GM23338 (cell line): ENCODE data around the gene CORO7. TPM values are rescaled to one million over a fixed set of nuclear protein-coding genes. Genes with fewer than 3 reads are reported as not detected.

Experiments used
- ATAC-seq: fragments of 200-7000 bp; cut with Tn5 transposase; 3 replicates; pipeline ENCODE4 v1.9.1; 2020
- DNase-seq: peaks from one replicate; pipeline ENCODE4 v3.0.0-alpha.2; 2015; ENCODE audit warnings: low spot score
- H2AFZ ChIP-seq: fragments of 200-600 bp; sonication (generic); 2 replicates; pipeline ENCODE4 v1.8.0; 2016; ENCODE audit warnings: antibody characterized with exemption, mild to moderate bottlenecking, moderate library complexity
- H3F3A ChIP-seq: fragments of 200-600 bp; sonication (generic); replicated peaks from 2 replicates; pipeline ENCODE4 v1.8.0; 2017; ENCODE audit warnings: antibody characterized with exemption, mixed run types, low read depth
- H3K27ac ChIP-seq: fragments of 200-600 bp; sonication (generic); 2 replicates; pipeline ENCODE4 v1.6.1; 2016; ENCODE audit warnings: low read depth
- H3K27me3 ChIP-seq: fragments of 200-600 bp; sonication (generic); 2 replicates; pipeline ENCODE4 v1.8.0; 2016; ENCODE audit warnings: mild to moderate bottlenecking, mixed run types, moderate library complexity; ENCODE audit not compliant: insufficient read depth
- H3K36me3 ChIP-seq: fragments of 200-600 bp; sonication (generic); 2 replicates; pipeline ENCODE4 v1.8.0; 2016; ENCODE audit warnings: mild to moderate bottlenecking; ENCODE audit not compliant: insufficient read depth
- H3K4me1 ChIP-seq: fragments of 200-600 bp; sonication (generic); 2 replicates; pipeline ENCODE4 v1.8.0; 2016; ENCODE audit warnings: mild to moderate bottlenecking, moderate library complexity; ENCODE audit not compliant: insufficient read depth
- H3K4me2 ChIP-seq: fragments of 200-600 bp; sonication (generic); 2 replicates; pipeline ENCODE4 v1.7.1; 2017; ENCODE audit warnings: mixed run types
- H3K4me3 ChIP-seq: fragments of 200-600 bp; sonication (generic); 2 replicates; pipeline ENCODE4 v1.6.1; 2016; ENCODE audit warnings: mixed run types
- H3K79me2 ChIP-seq: fragments of 200-600 bp; sonication (generic); replicated peaks from 2 replicates; pipeline ENCODE4 v1.8.0; 2017; ENCODE audit warnings: mild to moderate bottlenecking; ENCODE audit not compliant: insufficient read depth
- H3K9me2 ChIP-seq: fragments of 200-600 bp; sonication (generic); 2 replicates; pipeline ENCODE4 v1.8.0; 2017; ENCODE audit not compliant: insufficient read depth
- H4K20me1 ChIP-seq: fragments of 200-600 bp; sonication (generic); replicated peaks from 2 replicates; pipeline ENCODE4 v1.8.0; 2017; ENCODE audit warnings: mild to moderate bottlenecking; ENCODE audit not compliant: insufficient read depth
- H3K27ac Mint-ChIP-seq: 2 replicates; pipeline ENCODE4 v1.8.0; 2020; ENCODE audit warnings: inconsistent platforms, mild to moderate bottlenecking, moderate library complexity, mixed read lengths
- H3K27me3 Mint-ChIP-seq: 3 replicates; pipeline ENCODE4 v1.8.0; 2022; ENCODE audit warnings: low read depth, mild to moderate bottlenecking, moderate library complexity, mixed read lengths, inconsistent platforms; ENCODE audit not compliant: insufficient read depth, poor library complexity
- H3K36me3 Mint-ChIP-seq: 3 replicates; pipeline ENCODE4 v1.8.0; 2021; ENCODE audit warnings: low read depth, mild to moderate bottlenecking, inconsistent platforms, moderate library complexity, mixed read lengths
- H3K4me1 Mint-ChIP-seq: 3 replicates; pipeline ENCODE4 v1.8.0; 2020; ENCODE audit warnings: mild to moderate bottlenecking, inconsistent platforms, mixed read lengths
- H3K4me3 Mint-ChIP-seq: 3 replicates; pipeline ENCODE4 v1.8.0; 2021; ENCODE audit warnings: moderate library complexity, mild to moderate bottlenecking, inconsistent platforms, mixed read lengths
- H3K9me3 Mint-ChIP-seq: 3 replicates; pipeline ENCODE4 v1.8.0; 2020; ENCODE audit warnings: moderate library complexity, mild to moderate bottlenecking, inconsistent platforms, mixed read lengths
- CREB1 ChIP-seq: fragments of 250-450 bp; sonication (Bioruptor Pico); IDR thresholded peaks from 2 replicates; pipeline ENCODE4 v1.5.0; 2020; ENCODE audit warnings: low read depth, mild to moderate bottlenecking, moderate library complexity
- ETS1 ChIP-seq: IDR thresholded peaks from 2 replicates; pipeline ENCODE4 v1.6.1; 2016; ENCODE audit warnings: antibody characterized with exemption
- EZH2 ChIP-seq: fragments of 200-600 bp; sonication (generic); IDR thresholded peaks from one replicate; pipeline ENCODE4 v1.8.0; 2017; ENCODE audit warnings: antibody characterized with exemption, mild to moderate bottlenecking, low read depth; ENCODE audit not compliant: unreplicated experiment
- EZH2phosphoT487 ChIP-seq: fragments of 200-600 bp; sonication (generic); IDR thresholded peaks from one replicate; pipeline ENCODE4 v1.8.1; 2018; ENCODE audit warnings: antibody characterized with exemption; ENCODE audit not compliant: unreplicated experiment
- JUNB ChIP-seq: IDR thresholded peaks from one replicate; pipeline ENCODE4 v1.6.1; 2016; ENCODE audit warnings: antibody characterized with exemption; ENCODE audit not compliant: unreplicated experiment
- NANOG ChIP-seq: IDR thresholded peaks from 2 replicates; pipeline ENCODE4 v1.6.1; 2016; ENCODE audit warnings: antibody characterized with exemption, borderline replicate concordance
- POLR2AphosphoS5 ChIP-seq: IDR thresholded peaks from 2 replicates; pipeline ENCODE4 v1.6.1; 2016; ENCODE audit warnings: antibody characterized with exemption, low read depth
- STAT1 ChIP-seq: IDR thresholded peaks from one replicate; pipeline ENCODE4 v1.6.1; 2016; ENCODE audit warnings: antibody characterized with exemption; ENCODE audit not compliant: unreplicated experiment
- ZNF114 ChIP-seq: fragments of 250-450 bp; sonication (Bioruptor Pico); IDR thresholded peaks from 2 replicates; pipeline ENCODE4 v1.5.0; 2020; ENCODE audit warnings: mild to moderate bottlenecking, moderate library complexity
- ZNF331 ChIP-seq: fragments of 250-450 bp; sonication (Bioruptor Pico); IDR thresholded peaks from 2 replicates; pipeline ENCODE4 v1.5.0; 2020; ENCODE audit warnings: low read depth, mild to moderate bottlenecking, moderate library complexity
- ZNF462 ChIP-seq: fragments of 250-450 bp; sonication (Bioruptor Pico); IDR thresholded peaks from 2 replicates; pipeline ENCODE4 v1.5.0; 2020; ENCODE audit warnings: mild to moderate bottlenecking, moderate library complexity
- polyA plus RNA-seq: library from polyadenylated mRNA; unstranded; fragments of >200 nt; fragmentation: Nextera tagmentation; extraction: Ambion mirVana; gene quantifications from 2 replicates; pipeline ENCODE4 v1.2.1, GENCODE V29; 2016
- total RNA-seq: library from RNA; depleted of rRNA; stranded (reverse); fragments of >200 nt; shearing (Covaris generic); gene quantifications from 2 replicates; pipeline ENCODE4 v1.2.3, GENCODE V29; 2014
- TF ChIP-seq, protein P1 (sequence below), 2 experiments: fragments of 200-600 bp in 1 of 2; sonication (generic) in 1 of 2; conservative IDR thresholded peaks; 2 replicates each; pipeline versions ENCODE4 v1.5.1 to v1.6.1; 2016 to 2017; ENCODE audit warnings: antibody characterized with exemption in 2 of 2, low read depth in 2 of 2, mild to moderate bottlenecking in 2 of 2, moderate library complexity in 1 of 2
- TF ChIP-seq, protein P2 (sequence below): IDR thresholded peaks from one replicate; pipeline ENCODE4 v1.6.1; 2018; ENCODE audit warnings: antibody characterized with exemption; ENCODE audit not compliant: unreplicated experiment

CORO7 gene
- total and polyA plus RNA-seq, 2 experiments from 2014 or later, result 14.2 to 46.4 TPM

DNA sequence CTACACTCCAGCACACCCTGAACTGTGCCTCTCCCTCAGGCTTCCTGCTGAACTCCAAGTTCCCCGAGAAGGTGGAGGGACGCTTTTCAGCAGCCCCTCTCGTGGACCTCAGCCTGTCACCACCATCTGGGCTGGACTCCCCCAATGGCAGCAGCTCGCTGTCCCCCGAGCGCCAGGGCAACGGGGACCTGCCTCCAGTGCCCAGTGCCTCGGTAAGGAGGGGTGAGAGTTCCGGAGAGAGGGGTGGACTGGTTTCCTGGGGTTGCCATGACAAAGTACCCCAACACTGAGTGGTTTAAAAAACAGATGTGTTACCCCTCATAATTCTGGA is 83.1 kb downstream of the CORO7 start:
- no peaks in the 10 kb centered on the region; the same call in 1 of the 2 replicates for H4K20me1 ChIP-seq
- Mint-ChIP-seq H3K4me3 (no peak overlapping the region), H3K27ac (no peak overlapping the region), H3K36me3 (peaks cover 14% of the 10 kb centered on the region), H3K4me1 (peaks cover 10% of the 10 kb centered on the region), H3K27me3 (peaks cover 12% of the 10 kb centered on the region), H3K9me3 (no peaks in the 10 kb centered on the region)
- TF ChIP-seq EZH2 (no peak), CREB1 (CRISPR knock-in tag) (no peak), STAT1 (no peak), POLR2AphosphoS5 (no peak), ZNF462 (CRISPR knock-in tag) (no peak), NANOG (no peak), JUNB (no peak), ETS1 (no peak), ZNF331 (CRISPR knock-in tag) (no peak), ZNF114 (CRISPR knock-in tag) (no peak), EZH2phosphoT487 (no peak)
- TF ChIP-seq, protein P1, sequence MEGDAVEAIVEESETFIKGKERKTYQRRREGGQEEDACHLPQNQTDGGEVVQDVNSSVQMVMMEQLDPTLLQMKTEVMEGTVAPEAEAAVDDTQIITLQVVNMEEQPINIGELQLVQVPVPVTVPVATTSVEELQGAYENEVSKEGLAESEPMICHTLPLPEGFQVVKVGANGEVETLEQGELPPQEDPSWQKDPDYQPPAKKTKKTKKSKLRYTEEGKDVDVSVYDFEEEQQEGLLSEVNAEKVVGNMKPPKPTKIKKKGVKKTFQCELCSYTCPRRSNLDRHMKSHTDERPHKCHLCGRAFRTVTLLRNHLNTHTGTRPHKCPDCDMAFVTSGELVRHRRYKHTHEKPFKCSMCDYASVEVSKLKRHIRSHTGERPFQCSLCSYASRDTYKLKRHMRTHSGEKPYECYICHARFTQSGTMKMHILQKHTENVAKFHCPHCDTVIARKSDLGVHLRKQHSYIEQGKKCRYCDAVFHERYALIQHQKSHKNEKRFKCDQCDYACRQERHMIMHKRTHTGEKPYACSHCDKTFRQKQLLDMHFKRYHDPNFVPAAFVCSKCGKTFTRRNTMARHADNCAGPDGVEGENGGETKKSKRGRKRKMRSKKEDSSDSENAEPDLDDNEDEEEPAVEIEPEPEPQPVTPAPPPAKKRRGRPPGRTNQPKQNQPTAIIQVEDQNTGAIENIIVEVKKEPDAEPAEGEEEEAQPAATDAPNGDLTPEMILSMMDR (conservative IDR thresholded peaks at IDR 0.05; ENCODE audit: low read depth in 2 of 2), result no peak
- TF ChIP-seq, protein P2, sequence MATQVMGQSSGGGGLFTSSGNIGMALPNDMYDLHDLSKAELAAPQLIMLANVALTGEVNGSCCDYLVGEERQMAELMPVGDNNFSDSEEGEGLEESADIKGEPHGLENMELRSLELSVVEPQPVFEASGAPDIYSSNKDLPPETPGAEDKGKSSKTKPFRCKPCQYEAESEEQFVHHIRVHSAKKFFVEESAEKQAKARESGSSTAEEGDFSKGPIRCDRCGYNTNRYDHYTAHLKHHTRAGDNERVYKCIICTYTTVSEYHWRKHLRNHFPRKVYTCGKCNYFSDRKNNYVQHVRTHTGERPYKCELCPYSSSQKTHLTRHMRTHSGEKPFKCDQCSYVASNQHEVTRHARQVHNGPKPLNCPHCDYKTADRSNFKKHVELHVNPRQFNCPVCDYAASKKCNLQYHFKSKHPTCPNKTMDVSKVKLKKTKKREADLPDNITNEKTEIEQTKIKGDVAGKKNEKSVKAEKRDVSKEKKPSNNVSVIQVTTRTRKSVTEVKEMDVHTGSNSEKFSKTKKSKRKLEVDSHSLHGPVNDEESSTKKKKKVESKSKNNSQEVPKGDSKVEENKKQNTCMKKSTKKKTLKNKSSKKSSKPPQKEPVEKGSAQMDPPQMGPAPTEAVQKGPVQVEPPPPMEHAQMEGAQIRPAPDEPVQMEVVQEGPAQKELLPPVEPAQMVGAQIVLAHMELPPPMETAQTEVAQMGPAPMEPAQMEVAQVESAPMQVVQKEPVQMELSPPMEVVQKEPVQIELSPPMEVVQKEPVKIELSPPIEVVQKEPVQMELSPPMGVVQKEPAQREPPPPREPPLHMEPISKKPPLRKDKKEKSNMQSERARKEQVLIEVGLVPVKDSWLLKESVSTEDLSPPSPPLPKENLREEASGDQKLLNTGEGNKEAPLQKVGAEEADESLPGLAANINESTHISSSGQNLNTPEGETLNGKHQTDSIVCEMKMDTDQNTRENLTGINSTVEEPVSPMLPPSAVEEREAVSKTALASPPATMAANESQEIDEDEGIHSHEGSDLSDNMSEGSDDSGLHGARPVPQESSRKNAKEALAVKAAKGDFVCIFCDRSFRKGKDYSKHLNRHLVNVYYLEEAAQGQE, result no peak
- no peak for DNase-seq
- peaks cover 7% of the 10 kb centered on the region for H3K4me1 ChIP-seq
- H3K36me3 ChIP-seq, result no peaks in the 10 kb centered on the region
- no peaks in the 10 kb centered on the region for H3K9me2 ChIP-seq
- no peak overlapping the region for H3K4me2 ChIP-seq
- no peak overlapping the region for H2AFZ ChIP-seq
- no peaks in the 10 kb centered on the region for H3K27me3 ChIP-seq
- H3K4me3 ChIP-seq, result no peak overlapping the region
- ATAC-seq, result no peak
- no peak overlapping the region for H3K27ac ChIP-seq
- peaks cover 20% of the 10 kb centered on the region; the same call in 1 of the 2 replicates for H3F3A ChIP-seq
- H3K79me2 ChIP-seq, result peaks cover 34% of the 10 kb centered on the region
